Small intestine (tissue), 7 donors: ENCODE measurements around the gene CREB3L1. TPM values are rescaled to one million over a fixed set of nuclear protein-coding genes. Genes with fewer than 3 reads are reported as not detected.
"Not testable (repeated sequence)": the region's sequence is repeated elsewhere in the genome, so short reads cannot be mapped to it uniquely, and the experiment has no call there.

Experiments used
- DNase-seq, 2 donors: peaks; one replicate each; pipeline versions ENCODE4 v3.0.0 to v3.0.0-alpha.2; 2013
- FAIRE-seq: peaks from 2 replicates; lab custom pipeline; 2012; peaks lifted over from hg19 to GRCh38; lab: Jason Lieb, UNC
- H3K27ac ChIP-seq, 3 donors: one replicate each; pipeline ENCODE4 v1.5.1; 2013; ENCODE audit warnings: low read length in 2 of 3, mild to moderate bottlenecking in 2 of 3, control low read depth in 1 of 3, inconsistent platforms in 1 of 3, low read depth in 1 of 3, moderate library complexity in 1 of 3
- H3K27me3 ChIP-seq, 3 donors: one replicate each; pipeline ENCODE4 v1.6.1; 2013; ENCODE audit warnings: low read length in 3 of 3, inconsistent platforms in 1 of 3; ENCODE audit not compliant: control insufficient read depth in 3 of 3, insufficient read depth in 3 of 3
- H3K36me3 ChIP-seq, 3 donors: one replicate each; pipeline ENCODE4 v1.6.1; 2013; ENCODE audit warnings: low read length in 3 of 3, inconsistent platforms in 1 of 3, low read depth in 1 of 3, mild to moderate bottlenecking in 1 of 3, moderate library complexity in 1 of 3; ENCODE audit not compliant: control insufficient read depth in 3 of 3, insufficient read depth in 2 of 3
- H3K4me1 ChIP-seq, 3 donors: one replicate each; pipeline ENCODE4 v1.6.1; 2013; ENCODE audit warnings: low read length in 2 of 3, inconsistent platforms in 1 of 3, low read depth in 1 of 3, mild to moderate bottlenecking in 1 of 3, moderate library complexity in 1 of 3; ENCODE audit not compliant: control insufficient read depth in 3 of 3, insufficient read depth in 2 of 3
- H3K4me3 ChIP-seq, 3 donors: one replicate each; pipeline ENCODE4 v1.5.1; 2013; ENCODE audit warnings: low read length in 3 of 3, control low read depth in 1 of 3, inconsistent platforms in 1 of 3, low read depth in 1 of 3, mild to moderate bottlenecking in 1 of 3, moderate library complexity in 1 of 3
- H3K9me3 ChIP-seq, 2 donors: one replicate each; pipeline ENCODE4 v1.6.1; 2013; ENCODE audit warnings: low read depth in 1 of 2, low read length in 1 of 2; ENCODE audit not compliant: control insufficient read depth in 2 of 2, insufficient read depth in 1 of 2
- WGBS, 3 donors: extraction: QIAGEN DNeasy Blood & Tissue Kit; methylation state at CpG; one replicate each; pipeline ENCODE4 v1.1.7; 2013; 5-methylcytosine and 5-hydroxymethylcytosine counted together
- polyA plus RNA-seq, 4 donors: library from polyadenylated mRNA; stranded (reverse) in 3 of 4; unstranded in 1 of 4; fragments of 200-250 nt in 3 of 4; fragments of 120-200 nt in 1 of 4; gene quantifications; one replicate each; pipeline versions ENCODE4 v1.2.1 to v1.2.3, GENCODE V29; 2013
- donor health status: healthy with polysubstance abuse.
- donor health status: control.
- donor health status: control.
- donor health status: Bipolar disorder and iron deficiency.
- donor health status: healthy.

The CREB3L1 gene
- polyA plus RNA-seq, 4 donors: 14.3 to 55.1 (median 26.3) TPM

DNA sequence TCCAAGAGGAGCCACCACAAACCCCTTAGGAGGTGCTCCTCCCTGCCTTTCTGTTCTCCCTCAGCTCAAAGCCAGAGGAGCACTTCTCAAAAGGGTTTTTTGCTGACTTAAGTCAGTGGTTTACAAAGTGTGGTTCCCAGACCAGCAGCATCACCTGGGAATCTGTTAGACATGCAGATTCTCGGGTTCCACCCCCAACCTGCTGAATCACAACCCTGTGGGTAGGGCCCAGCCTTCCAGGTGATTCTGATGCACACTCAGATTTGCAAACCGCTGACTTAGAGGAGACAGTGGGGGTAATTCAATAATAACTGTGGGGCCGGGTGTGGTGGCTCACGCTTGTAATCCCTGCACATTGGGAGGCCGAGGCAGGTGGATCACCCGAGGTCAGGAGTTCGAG is 22.8 kb downstream of the CREB3L1 start:
- H3K36me3 ChIP-seq: peaks cover 0 to 39% (median 0%) of the 10 kb centered on the region in 3 donors
- FAIRE-seq: no peak
- no peak overlapping the region for H3K27ac ChIP-seq
- no peaks in the 10 kb centered on the region for H3K27me3 ChIP-seq
- no peak for DNase-seq
- no peaks in the 10 kb centered on the region for H3K9me3 ChIP-seq
- 89 to 94% (median 89%) methylated on average over 7 of the region's 7 CpGs for WGBS, 3 donors
- H3K4me3 ChIP-seq: no peak overlapping the region
- H3K4me1 ChIP-seq: peaks cover 0 to 18% (median 10%) of the 10 kb centered on the region in 3 donors

DNA sequence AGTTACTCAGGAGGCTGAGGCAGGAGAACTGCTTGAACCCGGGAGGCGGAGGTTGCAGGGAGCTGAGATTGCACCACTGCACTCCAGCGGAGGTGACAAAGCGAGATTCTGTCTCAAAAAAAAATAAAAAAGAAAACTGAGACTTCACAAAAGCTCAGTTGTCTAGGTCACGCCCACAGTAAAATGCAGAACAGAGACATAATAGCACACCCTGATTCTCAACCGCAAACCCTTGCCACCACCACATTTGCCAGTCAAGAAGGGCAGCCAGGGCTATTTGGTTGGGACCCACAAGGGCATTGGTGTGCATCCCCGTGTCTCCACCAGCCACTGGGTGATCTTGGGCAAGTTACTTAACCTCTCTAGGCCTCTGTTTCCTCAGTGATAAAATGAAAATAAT is 25.4 kb downstream of the CREB3L1 start:
- Histone ChIP-seq H3K4me3 (no peak overlapping the region), H3K9me3 (no peaks in the 10 kb centered on the region), H3K27me3 (no peaks in the 10 kb centered on the region), H3K36me3 (peaks cover 0 to 52% (median 2%) of the 10 kb centered on the region in 3 donors), H3K4me1 (peaks cover 0 to 3% (median 0%) of the 10 kb centered on the region in 3 donors), H3K27ac (no peak overlapping the region)
- FAIRE-seq (no peak), DNase-seq (no peak)
- 83 to 90% (median 84%) methylated on average over 7 of the region's 7 CpGs for WGBS, 3 donors

DNA sequence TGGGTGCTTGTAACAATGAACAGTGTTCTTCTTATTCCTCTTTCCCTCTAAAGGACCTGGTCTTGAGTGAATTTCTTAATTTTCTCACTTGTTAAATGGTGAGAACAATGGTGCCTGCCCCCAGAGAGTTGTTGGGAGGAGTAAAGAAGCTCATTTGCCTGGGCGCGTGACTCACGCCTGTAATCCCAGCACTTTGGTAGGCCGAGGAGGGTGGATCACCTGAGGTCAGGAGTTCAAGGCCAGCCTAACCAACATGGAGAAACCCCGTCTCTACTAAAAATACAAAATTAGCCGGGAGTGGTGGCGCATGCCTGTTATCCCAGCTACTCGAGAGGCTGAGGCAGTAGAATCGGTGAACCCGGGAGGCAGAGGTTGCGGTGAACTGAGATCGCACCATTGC is 26.6 kb downstream of the CREB3L1 start:
- DNase-seq, H3K4me1 ChIP-seq, FAIRE-seq, H3K4me3 ChIP-seq, H3K9me3 ChIP-seq, H3K27me3 ChIP-seq, H3K27ac ChIP-seq: not testable (repeated sequence)
- H3K36me3 ChIP-seq: peaks cover 0 to 60% (median 2%) of the 10 kb centered on the region in 3 donors
- WGBS, 3 donors: 82 to 90% (median 89%) methylated on average over 12 of the region's 12 CpGs

DNA sequence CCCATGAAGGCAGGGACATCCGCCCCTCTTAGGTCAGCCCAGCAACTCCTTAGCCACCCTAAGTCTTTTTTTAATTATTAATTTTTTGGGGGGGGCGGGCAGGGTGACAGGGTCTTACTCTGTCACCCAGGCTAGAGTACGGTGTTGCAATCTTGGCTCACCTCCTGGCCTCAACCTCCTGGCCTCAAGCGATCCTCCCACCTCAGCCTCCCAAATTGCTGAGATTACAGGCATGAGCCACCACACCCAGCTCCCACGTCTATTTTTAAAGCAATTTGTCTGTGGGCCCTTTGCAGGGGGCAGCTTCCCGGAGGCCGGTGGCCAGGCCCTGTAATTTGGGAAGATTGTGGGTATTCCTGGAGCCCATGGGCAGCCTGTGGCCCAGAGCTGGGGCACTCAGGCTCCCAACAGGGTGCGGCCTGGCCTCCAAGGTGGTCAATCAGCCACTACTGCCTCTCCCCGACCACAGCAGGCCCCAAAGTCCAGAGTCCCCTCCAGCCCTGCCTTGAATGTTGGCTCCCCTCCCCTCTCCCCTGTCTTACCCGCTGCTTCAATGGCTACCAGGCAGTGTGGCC is 27.2 kb downstream of the CREB3L1 start:
- Histone ChIP-seq H3K9me3 (no peaks in the 10 kb centered on the region), H3K27me3 (no peaks in the 10 kb centered on the region), H3K27ac (no peak overlapping the region), H3K4me1 (peaks cover 0 to 3% (median 0%) of the 10 kb centered on the region in 3 donors), H3K36me3 (peaks cover 0 to 61% (median 2%) of the 10 kb centered on the region in 3 donors), H3K4me3 (no peak overlapping the region)
- FAIRE-seq (no peak), DNase-seq (no peak)
- 83 to 88% (median 85%) methylated on average over 10 of the region's 10 CpGs for WGBS, 3 donors

DNA sequence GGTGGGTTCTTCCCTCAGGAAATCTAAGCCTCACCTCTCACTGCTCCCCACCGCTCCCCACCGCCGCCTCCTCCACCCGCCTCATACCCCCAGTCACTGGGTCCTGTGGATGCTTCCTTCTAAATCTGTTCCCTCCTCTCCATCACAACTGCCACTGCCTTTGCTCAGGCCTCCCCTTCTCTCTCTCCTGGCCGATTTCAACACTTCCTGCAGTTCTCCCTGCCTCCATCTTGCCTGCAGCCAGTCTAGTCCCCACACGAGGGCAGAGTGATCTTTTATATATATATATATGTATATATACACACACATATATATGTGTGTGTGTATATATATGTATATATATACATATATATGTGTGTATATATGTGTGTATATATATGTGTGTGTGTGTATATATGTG is 27.8 kb downstream of the CREB3L1 start:
- no peak for FAIRE-seq
- no peak overlapping the region for H3K4me3 ChIP-seq
- H3K9me3 ChIP-seq: no peaks in the 10 kb centered on the region
- 65 to 73% (median 68%) methylated on average over 6 of the region's 6 CpGs for WGBS, 3 donors
- H3K27ac ChIP-seq: no peak overlapping the region
- no peaks in the 10 kb centered on the region for H3K27me3 ChIP-seq
- DNase-seq: no peak
- peaks cover 0 to 3% (median 0%) of the 10 kb centered on the region in 3 donors for H3K4me1 ChIP-seq
- peaks cover 0 to 60% (median 2%) of the 10 kb centered on the region in 3 donors for H3K36me3 ChIP-seq

DNA sequence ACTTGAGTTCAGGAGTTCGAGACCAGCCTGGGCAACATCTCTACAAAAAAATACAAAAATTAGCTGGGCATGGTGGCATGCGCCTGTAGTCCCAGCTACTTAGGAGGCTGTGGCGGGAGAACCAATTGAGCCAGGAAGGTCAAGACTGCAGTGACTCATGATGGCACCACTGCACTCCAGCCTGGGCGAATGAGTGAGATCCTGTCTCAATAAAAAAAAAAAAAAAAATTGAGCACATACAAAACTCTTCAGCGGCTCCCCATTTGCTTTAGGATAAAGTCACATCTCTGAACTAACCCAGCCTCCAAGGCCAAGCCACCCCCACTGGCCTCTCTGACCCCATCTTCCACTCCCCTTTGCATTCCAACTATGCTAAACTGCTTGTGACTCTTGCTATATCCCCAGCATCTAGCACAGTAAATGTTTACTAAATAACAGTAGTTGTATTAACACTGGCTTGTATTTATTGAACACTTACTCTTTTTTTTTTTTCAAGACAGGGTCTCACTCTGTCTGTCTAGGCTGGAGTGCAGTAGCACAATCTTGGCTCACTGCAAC is 28.9 kb downstream of the CREB3L1 start:
- FAIRE-seq (no peak), DNase-seq (no peak)
- Histone ChIP-seq H3K27me3 (no peaks in the 10 kb centered on the region), H3K27ac (no peak overlapping the region), H3K36me3 (peaks cover 0 to 64% (median 2%) of the 10 kb centered on the region in 3 donors), H3K4me3 (no peak overlapping the region), H3K4me1 (peaks cover 0 to 3% (median 0%) of the 10 kb centered on the region in 3 donors), H3K9me3 (no peaks in the 10 kb centered on the region)
- WGBS, 3 donors: 77 to 93% (median 86%) methylated on average over 5 of the region's 5 CpGs

DNA sequence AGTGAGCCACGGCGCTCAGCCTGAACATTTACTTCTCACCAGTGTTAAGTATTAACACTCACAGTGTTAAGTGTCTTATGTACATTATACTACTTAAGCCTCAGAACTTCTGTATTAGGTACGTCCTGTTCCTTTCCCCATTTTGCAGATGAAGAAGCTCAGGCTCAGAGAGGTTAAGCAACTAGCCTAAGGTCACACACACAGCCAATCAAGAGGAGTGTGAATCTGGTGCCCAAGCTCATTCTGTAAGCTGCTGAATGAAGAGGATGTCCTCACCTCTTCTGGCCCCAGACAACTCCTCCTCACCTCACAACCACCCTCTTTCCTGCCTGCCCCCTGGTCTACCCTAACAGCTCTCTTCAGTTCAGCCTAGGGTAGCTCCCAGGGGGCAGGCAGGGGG is 29.9 kb downstream of the CREB3L1 start:
- Histone ChIP-seq H3K27ac (no peak overlapping the region), H3K4me1 (peaks cover 0 to 3% (median 0%) of the 10 kb centered on the region in 3 donors), H3K4me3 (no peak overlapping the region), H3K27me3 (no peaks in the 10 kb centered on the region), H3K9me3 (no peaks in the 10 kb centered on the region), H3K36me3 (peaks cover 0 to 72% (median 2%) of the 10 kb centered on the region in 3 donors)
- no peak for FAIRE-seq
- DNase-seq: no peak
- 79 to 91% (median 84%) methylated on average over 3 of the region's 3 CpGs for WGBS, 3 donors

DNA sequence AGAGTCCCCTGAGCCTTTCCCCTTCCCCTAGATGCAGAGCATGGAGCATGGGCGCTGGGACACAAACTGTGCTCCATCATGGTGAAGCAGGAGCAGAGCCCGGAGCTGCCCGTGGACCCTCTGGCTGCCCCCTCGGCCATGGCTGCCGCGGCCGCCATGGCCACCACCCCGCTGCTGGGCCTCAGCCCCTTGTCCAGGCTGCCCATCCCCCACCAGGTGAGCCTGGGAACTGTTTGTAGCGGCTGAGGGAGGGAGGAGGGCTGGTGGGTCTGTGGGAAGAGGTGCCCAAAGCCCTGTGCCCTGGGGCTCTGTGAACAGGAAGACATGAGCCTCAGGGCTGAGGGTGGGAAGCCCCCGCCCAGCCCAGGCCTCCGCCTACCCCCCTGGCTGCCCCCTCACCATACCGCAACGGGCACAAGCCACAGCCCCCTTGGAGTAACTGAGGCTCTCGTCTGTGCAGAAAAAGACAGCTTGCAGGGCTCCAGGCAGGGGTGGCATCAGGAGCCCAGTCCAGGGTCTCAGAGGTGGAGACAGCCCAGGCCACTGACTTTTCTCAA is 30.4 kb downstream of the CREB3L1 start:
- Histone ChIP-seq H3K36me3 (peaks cover 0 to 72% (median 2%) of the 10 kb centered on the region in 3 donors), H3K9me3 (no peaks in the 10 kb centered on the region), H3K27me3 (no peaks in the 10 kb centered on the region), H3K4me3 (no peak overlapping the region), H3K27ac (no peak overlapping the region), H3K4me1 (peaks cover 0 to 3% (median 0%) of the 10 kb centered on the region in 3 donors)
- DNase-seq (no peak), FAIRE-seq (no peak)
- 74 to 90% (median 81%) methylated on average over 12 to 14 of the region's 14 CpGs for WGBS, 3 donors
